ENCODE measurements around the gene EIPR1. TPM values are rescaled to one million over a fixed set of nuclear protein-coding genes. Genes with fewer than 3 reads are reported as not detected.

EIPR1 gene
- total and polyA plus RNA-seq, 2 experiments from 2014 or later = 17.4 to 46.3 TPM

DNA sequence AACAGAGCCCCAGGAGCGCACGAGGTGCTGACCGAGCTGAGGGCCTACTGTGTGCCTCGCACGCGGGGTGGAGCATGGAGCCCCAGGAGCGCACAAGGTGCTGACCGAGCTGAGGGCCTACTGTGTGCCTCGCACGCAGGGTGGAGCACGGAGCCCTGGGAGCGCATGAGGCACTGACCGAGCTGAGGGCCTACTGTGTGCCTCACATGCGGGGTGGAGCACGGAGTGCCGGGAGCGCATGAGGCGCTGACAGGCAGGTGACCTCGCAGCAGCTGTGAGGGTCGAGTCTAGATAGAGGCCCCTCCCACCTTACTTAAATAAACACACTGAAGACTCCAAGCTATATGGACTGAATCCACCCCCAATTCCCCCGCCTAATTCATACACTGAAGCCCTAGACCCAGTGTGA lies 60.3 kb downstream of the EIPR1 start:
- Mint-ChIP-seq H3K4me3 (no peak overlapping the region), H3K9me3 (peaks cover 3% of the 10 kb centered on the region; the same call in 1 of the 3 replicates), H3K27me3 (ENCODE audit: insufficient read depth, low read depth, poor library complexity) (peaks cover 4% of the 10 kb centered on the region), H3K4me1 (peaks cover 26% of the 10 kb centered on the region), H3K36me3 (ENCODE audit: low read depth) (peaks cover 29% of the 10 kb centered on the region), H3K27ac (peak overlapping the region; percentile 52; the same call in 1 of the 2 replicates)
- H2AFZ ChIP-seq = no peak overlapping the region
- no peak overlapping the region for H3K4me2 ChIP-seq
- H3K36me3 ChIP-seq (ENCODE audit: insufficient read depth) = no peaks in the 10 kb centered on the region
- H3K27ac ChIP-seq (ENCODE audit: low read depth) = no peak overlapping the region
- no peak for DNase-seq (ENCODE audit: low spot score)
- TF ChIP-seq EZH2 (IDR thresholded peaks at IDR 0.05; ENCODE audit: low read depth, unreplicated experiment) (no peak), EZH2phosphoT487 (IDR thresholded peaks at IDR 0.05; ENCODE audit: unreplicated experiment) (no peak), CREB1 (CRISPR knock-in tag; IDR thresholded peaks at IDR 0.05; ENCODE audit: low read depth) (no peak), ZNF114 (CRISPR knock-in tag; IDR thresholded peaks at IDR 0.05) (no peak), JUNB (IDR thresholded peaks at IDR 0.05; ENCODE audit: unreplicated experiment) (no peak), STAT1 (IDR thresholded peaks at IDR 0.05; ENCODE audit: unreplicated experiment) (no peak), POLR2AphosphoS5 (IDR thresholded peaks at IDR 0.05; ENCODE audit: low read depth) (no peak), REST (IDR thresholded peaks at IDR 0.05; ENCODE audit: unreplicated experiment) (no peak), NANOG (IDR thresholded peaks at IDR 0.05; ENCODE audit: borderline replicate concordance) (no peak), ZNF331 (CRISPR knock-in tag; IDR thresholded peaks at IDR 0.05; ENCODE audit: low read depth) (no peak)
- TF ChIP-seq, protein P1, sequence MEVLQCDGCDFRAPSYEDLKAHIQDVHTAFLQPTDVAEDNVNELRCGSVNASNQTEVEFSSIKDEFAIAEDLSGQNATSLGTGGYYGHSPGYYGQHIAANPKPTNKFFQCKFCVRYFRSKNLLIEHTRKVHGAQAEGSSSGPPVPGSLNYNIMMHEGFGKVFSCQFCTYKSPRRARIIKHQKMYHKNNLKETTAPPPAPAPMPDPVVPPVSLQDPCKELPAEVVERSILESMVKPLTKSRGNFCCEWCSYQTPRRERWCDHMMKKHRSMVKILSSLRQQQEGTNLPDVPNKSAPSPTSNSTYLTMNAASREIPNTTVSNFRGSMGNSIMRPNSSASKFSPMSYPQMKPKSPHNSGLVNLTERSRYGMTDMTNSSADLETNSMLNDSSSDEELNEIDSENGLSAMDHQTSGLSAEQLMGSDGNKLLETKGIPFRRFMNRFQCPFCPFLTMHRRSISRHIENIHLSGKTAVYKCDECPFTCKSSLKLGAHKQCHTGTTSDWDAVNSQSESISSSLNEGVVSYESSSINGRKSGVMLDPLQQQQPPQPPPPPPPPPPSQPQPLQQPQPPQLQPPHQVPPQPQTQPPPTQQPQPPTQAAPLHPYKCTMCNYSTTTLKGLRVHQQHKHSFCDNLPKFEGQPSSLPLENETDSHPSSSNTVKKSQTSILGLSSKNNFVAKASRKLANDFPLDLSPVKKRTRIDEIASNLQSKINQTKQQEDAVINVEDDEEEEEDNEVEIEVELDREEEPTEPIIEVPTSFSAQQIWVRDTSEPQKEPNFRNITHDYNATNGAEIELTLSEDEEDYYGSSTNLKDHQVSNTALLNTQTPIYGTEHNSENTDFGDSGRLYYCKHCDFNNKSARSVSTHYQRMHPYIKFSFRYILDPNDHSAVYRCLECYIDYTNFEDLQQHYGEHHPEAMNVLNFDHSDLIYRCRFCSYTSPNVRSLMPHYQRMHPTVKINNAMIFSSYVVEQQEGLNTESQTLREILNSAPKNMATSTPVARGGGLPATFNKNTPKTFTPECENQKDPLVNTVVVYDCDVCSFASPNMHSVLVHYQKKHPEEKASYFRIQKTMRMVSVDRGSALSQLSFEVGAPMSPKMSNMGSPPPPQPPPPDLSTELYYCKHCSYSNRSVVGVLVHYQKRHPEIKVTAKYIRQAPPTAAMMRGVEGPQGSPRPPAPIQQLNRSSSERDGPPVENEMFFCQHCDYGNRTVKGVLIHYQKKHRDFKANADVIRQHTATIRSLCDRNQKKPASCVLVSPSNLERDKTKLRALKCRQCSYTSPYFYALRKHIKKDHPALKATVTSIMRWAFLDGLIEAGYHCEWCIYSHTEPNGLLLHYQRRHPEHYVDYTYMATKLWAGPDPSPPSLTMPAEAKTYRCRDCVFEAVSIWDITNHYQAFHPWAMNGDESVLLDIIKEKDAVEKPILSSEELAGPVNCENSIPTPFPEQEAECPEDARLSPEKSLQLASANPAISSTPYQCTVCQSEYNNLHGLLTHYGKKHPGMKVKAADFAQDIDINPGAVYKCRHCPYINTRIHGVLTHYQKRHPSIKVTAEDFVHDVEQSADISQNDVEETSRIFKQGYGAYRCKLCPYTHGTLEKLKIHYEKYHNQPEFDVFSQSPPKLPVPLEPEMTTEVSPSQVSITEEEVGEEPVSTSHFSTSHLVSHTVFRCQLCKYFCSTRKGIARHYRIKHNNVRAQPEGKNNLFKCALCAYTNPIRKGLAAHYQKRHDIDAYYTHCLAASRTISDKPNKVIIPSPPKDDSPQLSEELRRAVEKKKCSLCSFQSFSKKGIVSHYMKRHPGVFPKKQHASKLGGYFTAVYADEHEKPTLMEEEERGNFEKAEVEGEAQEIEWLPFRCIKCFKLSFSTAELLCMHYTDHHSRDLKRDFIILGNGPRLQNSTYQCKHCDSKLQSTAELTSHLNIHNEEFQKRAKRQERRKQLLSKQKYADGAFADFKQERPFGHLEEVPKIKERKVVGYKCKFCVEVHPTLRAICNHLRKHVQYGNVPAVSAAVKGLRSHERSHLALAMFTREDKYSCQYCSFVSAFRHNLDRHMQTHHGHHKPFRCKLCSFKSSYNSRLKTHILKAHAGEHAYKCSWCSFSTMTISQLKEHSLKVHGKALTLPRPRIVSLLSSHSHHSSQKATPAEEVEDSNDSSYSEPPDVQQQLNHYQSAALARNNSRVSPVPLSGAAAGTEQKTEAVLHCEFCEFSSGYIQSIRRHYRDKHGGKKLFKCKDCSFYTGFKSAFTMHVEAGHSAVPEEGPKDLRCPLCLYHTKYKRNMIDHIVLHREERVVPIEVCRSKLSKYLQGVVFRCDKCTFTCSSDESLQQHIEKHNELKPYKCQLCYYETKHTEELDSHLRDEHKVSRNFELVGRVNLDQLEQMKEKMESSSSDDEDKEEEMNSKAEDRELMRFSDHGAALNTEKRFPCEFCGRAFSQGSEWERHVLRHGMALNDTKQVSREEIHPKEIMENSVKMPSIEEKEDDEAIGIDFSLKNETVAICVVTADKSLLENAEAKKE (CRISPR knock-in tag; IDR thresholded peaks at IDR 0.05) = no peak
- H3K79me2 ChIP-seq (replicated peaks; ENCODE audit: insufficient read depth) = peaks cover 17% of the 10 kb centered on the region
- no peaks in the 10 kb centered on the region for H3F3A ChIP-seq (replicated peaks; ENCODE audit: low read depth)
- no peaks in the 10 kb centered on the region for H3K27me3 ChIP-seq (ENCODE audit: insufficient read depth)
- no peak for ATAC-seq
- peaks cover 13% of the 10 kb centered on the region for H3K4me1 ChIP-seq (ENCODE audit: insufficient read depth)
- H4K20me1 ChIP-seq (replicated peaks; ENCODE audit: insufficient read depth) = no peaks in the 10 kb centered on the region; the same call in none of the 2 replicates
- H3K4me3 ChIP-seq = no peak overlapping the region
- no peaks in the 10 kb centered on the region for H3K9me2 ChIP-seq (ENCODE audit: insufficient read depth)
